Progenitor cell of endocrine pancreas (in vitro differentiated cells): ENCODE measurements around the gene KCNK16. TPM values are rescaled to one million over a fixed set of nuclear protein-coding genes. Genes with fewer than 3 reads are reported as not detected.

ENCODE experiments used
- DNase-seq: peaks from one replicate; pipeline ENCODE4 v3.0.0; 2021; ENCODE audit warnings: low spot score; ENCODE audit not compliant: unreplicated experiment
- H3K27ac Mint-ChIP-seq: 2 replicates; pipeline ENCODE4 v1.8.0; 2021; ENCODE audit warnings: mild to moderate bottlenecking, moderate library complexity, mixed read lengths
- H3K27me3 Mint-ChIP-seq: 2 replicates; pipeline ENCODE4 v1.8.0; 2021; ENCODE audit warnings: mixed read lengths
- H3K36me3 Mint-ChIP-seq: 2 replicates; pipeline ENCODE4 v1.8.0; 2022; ENCODE audit warnings: mixed read lengths; ENCODE audit not compliant: insufficient read depth
- H3K4me1 Mint-ChIP-seq: 2 replicates; pipeline ENCODE4 v1.8.0; 2021; ENCODE audit warnings: low read depth, mixed read lengths
- H3K4me3 Mint-ChIP-seq: 2 replicates; pipeline ENCODE4 v1.8.0; 2021; ENCODE audit warnings: low read depth, mild to moderate bottlenecking, moderate library complexity, mixed read lengths
- H3K9me3 Mint-ChIP-seq: 2 replicates; pipeline ENCODE4 v1.8.0; 2021; ENCODE audit warnings: low read depth, mixed read lengths
- total RNA-seq: library from RNA; stranded (reverse); gene quantifications from 2 replicates; pipeline ENCODE4 v1.2.1, GENCODE V29; 2021
- TF ChIP-seq, protein P1 (sequence below): fragments of 200-600 bp; sonication (generic); IDR thresholded peaks from one replicate; pipeline ENCODE4 v1.5.0; 2021; ENCODE audit warnings: antibody characterized with exemption, mild to moderate bottlenecking; ENCODE audit not compliant: unreplicated experiment

Gene KCNK16
- total RNA-seq, 1 donor from 2014 or later = 35.2 TPM

DNA sequence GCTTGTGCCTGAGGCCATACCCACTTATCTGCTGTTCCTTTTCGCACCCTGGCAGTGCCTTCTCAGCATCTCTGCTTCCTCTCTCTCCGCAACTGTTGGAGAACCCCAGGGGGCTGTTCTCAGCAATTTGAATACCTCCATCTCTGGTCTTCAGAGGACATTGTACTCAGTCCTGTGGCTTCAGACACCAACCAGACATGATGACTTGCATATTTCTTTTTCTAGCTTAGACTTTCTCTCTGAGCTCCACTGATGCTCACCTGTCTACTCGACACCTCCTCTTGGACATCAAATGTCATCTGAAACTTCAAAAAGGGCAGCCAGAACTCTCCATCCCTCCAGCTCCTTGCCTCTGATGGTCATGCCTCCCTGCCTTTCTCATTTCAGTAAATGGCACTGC is 18.9 kb upstream of the KCNK16 start:
- peaks cover 16% of the 10 kb centered on the region for H3K27me3 Mint-ChIP-seq
- H3K9me3 Mint-ChIP-seq = no peaks in the 10 kb centered on the region
- H3K4me1 Mint-ChIP-seq = peaks cover 7% of the 10 kb centered on the region
- H3K27ac Mint-ChIP-seq = no peak overlapping the region
- H3K36me3 Mint-ChIP-seq = no peaks in the 10 kb centered on the region
- H3K4me3 Mint-ChIP-seq = no peak overlapping the region
- TF ChIP-seq, protein P1, sequence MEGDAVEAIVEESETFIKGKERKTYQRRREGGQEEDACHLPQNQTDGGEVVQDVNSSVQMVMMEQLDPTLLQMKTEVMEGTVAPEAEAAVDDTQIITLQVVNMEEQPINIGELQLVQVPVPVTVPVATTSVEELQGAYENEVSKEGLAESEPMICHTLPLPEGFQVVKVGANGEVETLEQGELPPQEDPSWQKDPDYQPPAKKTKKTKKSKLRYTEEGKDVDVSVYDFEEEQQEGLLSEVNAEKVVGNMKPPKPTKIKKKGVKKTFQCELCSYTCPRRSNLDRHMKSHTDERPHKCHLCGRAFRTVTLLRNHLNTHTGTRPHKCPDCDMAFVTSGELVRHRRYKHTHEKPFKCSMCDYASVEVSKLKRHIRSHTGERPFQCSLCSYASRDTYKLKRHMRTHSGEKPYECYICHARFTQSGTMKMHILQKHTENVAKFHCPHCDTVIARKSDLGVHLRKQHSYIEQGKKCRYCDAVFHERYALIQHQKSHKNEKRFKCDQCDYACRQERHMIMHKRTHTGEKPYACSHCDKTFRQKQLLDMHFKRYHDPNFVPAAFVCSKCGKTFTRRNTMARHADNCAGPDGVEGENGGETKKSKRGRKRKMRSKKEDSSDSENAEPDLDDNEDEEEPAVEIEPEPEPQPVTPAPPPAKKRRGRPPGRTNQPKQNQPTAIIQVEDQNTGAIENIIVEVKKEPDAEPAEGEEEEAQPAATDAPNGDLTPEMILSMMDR = no peak
- no peak for DNase-seq

DNA sequence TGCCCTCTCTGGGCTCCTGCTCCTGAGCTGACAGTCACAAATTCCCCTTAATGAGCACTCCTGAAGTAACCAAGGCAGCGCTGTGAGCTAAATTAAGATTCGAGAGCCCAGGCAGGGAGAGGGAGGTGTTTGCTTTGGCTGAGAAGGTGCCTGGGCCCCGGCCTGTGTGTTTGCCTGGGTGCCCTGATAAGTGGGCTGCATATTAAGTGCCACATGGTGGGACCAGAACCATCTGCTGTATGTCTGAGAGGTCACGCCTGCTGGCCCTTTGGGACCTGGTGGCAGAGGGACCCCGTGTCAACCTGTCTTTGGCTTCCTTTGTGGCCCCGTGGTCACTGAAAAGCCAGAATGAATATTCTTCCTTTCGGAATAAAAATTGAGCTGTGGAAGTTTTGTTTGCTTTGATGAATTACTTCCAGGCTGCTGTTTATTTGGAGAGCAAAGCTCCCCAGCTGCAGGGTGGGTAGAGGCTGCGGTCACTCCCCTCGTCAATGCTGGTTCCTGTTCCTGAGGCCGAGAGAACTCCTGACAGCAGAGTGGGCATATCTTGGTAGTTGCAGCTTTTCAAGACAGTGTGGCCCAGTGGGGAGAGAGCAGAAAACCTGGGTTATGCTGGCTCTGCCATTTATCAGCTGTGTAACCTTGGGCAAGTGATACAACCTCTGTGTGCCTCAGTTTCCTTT is 17.5 kb upstream of the KCNK16 start:
- no peaks in the 10 kb centered on the region for H3K9me3 Mint-ChIP-seq
- H3K4me1 Mint-ChIP-seq = peaks cover 7% of the 10 kb centered on the region
- H3K36me3 Mint-ChIP-seq = no peaks in the 10 kb centered on the region
- H3K4me3 Mint-ChIP-seq = peak overlapping the region; percentile 33
- DNase-seq = no peak
- H3K27me3 Mint-ChIP-seq = peaks cover 25% of the 10 kb centered on the region
- peak overlapping the region; percentile 65 for H3K27ac Mint-ChIP-seq
- TF ChIP-seq, protein P1 = no peak

DNA sequence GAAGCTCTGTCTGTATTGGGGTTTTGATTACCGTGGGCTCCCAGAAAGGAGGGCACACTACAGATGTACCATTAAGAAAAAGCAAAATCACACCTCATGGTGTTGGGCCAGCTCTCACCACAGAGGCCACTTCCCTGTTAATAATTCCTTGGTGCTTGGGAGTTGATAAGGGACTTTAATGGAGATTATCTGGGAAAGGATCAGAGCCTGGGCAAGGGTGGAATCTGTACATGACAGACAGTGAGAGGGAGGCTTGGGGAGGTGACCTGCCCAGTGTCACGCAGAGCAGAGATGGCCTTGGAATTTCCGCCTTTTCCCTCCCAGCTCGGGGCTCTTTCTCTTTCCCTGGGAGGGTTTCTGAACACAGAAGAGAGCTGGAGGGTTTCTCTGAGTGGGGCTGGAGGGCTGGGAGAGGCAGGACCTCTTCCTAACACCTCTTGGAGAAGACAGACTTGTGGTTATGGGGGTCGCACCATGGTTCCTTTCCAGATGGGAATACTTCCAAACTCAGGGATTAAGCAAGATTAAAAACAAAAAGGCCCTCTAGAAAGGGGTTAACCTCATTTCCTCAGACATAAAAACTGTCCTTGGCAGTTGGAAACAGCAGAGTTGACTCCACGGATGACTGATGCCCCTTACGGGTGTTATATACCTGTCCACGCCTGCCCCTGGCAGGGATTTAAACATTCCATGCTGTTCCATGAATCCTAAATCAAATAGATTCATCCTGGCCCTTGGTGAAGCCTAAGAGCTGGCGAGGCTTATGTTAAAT is 16.8 kb upstream of the KCNK16 start:
- Mint-ChIP-seq H3K27ac (peak overlapping the region; percentile 65), H3K36me3 (no peaks in the 10 kb centered on the region), H3K9me3 (no peaks in the 10 kb centered on the region), H3K4me1 (peaks cover 7% of the 10 kb centered on the region), H3K27me3 (peaks cover 29% of the 10 kb centered on the region), H3K4me3 (peak overlapping the region; percentile 33)
- TF ChIP-seq, protein P1 = no peak
- no peak for DNase-seq

DNA sequence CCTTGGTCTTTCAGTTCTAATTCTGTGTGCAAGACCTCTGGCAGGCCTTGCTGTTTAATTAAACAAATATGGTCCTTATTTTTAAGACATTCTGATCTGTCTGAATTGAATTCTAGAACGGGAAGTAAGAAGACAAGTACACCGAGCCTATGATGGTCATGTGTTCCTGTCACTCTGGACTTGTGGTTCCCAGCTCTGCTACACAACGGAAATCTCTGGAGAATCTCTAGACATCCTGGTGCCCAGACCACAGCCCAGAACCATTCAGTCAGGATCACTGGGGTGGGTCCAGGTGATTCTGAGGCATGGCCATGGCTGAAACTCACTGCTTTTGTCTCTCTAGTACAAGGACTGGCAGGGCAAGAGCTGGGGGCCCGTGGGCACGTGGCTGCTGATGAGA is 15.9 kb upstream of the KCNK16 start:
- Mint-ChIP-seq H3K27me3 (peaks cover 35% of the 10 kb centered on the region), H3K36me3 (no peaks in the 10 kb centered on the region), H3K4me1 (peaks cover 7% of the 10 kb centered on the region), H3K4me3 (no peak overlapping the region), H3K9me3 (no peaks in the 10 kb centered on the region), H3K27ac (no peak overlapping the region)
- no peak for DNase-seq
- TF ChIP-seq, protein P1 = no peak

DNA sequence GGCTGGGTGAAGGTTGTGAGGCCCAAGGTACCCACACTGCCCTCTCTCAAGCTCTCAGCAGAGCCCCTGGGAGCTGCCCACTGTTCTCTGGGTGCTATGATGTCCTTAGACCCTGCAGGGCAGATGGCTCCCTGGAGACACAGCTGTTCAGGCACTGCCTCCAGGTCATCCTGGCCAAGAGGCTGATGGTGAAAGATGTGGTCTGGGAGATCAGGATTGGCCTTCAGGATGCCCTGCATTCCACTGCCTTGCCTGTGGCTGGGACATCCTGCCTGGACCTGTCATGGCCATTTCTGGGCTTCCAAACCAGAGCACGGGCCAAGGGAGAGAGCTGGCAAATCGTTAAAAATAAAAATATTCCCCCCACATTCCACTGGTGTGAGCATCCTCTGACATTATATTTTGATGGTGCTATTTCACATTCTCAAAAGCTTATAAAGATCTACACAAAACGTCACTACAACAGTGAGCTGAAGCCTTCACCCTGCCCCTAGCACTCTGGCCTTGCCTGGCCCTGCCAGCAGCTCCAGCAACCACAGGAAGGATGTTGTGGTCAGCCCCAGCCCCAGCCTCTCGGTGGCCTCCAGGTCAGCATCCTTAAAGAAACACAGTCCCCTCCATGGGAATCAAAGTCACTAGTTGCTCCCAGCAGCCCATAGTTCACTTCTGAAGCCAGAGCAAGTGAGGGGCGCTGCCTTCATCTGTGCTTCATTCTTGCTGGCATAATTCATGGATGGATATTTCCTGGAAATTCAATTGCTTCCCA is 13.5 kb upstream of the KCNK16 start:
- Mint-ChIP-seq H3K4me3 (no peak overlapping the region), H3K4me1 (peaks cover 7% of the 10 kb centered on the region), H3K36me3 (no peaks in the 10 kb centered on the region), H3K27ac (no peak overlapping the region), H3K9me3 (no peaks in the 10 kb centered on the region), H3K27me3 (peaks cover 57% of the 10 kb centered on the region)
- DNase-seq = no peak
- TF ChIP-seq, protein P1 = no peak
